T-helper 17 cell (primary cell): ENCODE data around the gene SLC2A1. TPM values are rescaled to one million over a fixed set of nuclear protein-coding genes. Genes with fewer than 3 reads are reported as not detected.

Experiments
- ATAC-seq: fragments of 150-1000 bp; cut with Tn5 transposase; 2 replicates; pipeline ENCODE4 v1.10.0; 2021; ENCODE audit warnings: mild to moderate bottlenecking, moderate library complexity
- DNase-seq, 3 donors: peaks; one replicate each; pipeline versions ENCODE4 v3.0.0 to v3.0.0-alpha.2; 2020 to 2021
- H3K9me3 ChIP-seq: one replicate; pipeline ENCODE4 v1.7.0; 2013; ENCODE audit warnings: low read length, mild to moderate bottlenecking; ENCODE audit not compliant: control insufficient read depth, poor library complexity, severe bottlenecking
- H3K27ac Mint-ChIP-seq: one replicate; pipeline ENCODE4 v1.8.0; 2022; ENCODE audit warnings: mild to moderate bottlenecking, moderate library complexity, mixed read lengths
- H3K27me3 Mint-ChIP-seq: one replicate; pipeline ENCODE4 v1.8.0; 2022; ENCODE audit warnings: mixed read lengths
- H3K36me3 Mint-ChIP-seq: one replicate; pipeline ENCODE4 v1.8.0; 2022; ENCODE audit warnings: low read depth, mixed read lengths
- H3K4me1 Mint-ChIP-seq: one replicate; pipeline ENCODE4 v1.8.0; 2022; ENCODE audit warnings: mild to moderate bottlenecking, mixed read lengths
- H3K4me3 Mint-ChIP-seq: one replicate; pipeline ENCODE4 v1.8.0; 2022; ENCODE audit warnings: mild to moderate bottlenecking, moderate library complexity, mixed read lengths
- total RNA-seq, 4 donors: library from RNA in 2 of 4; stranded (reverse) in 2 of 4; gene quantifications; one replicate each; pipeline ENCODE4 v1.2.3 and lab custom pipeline; 2022 to 2026

Gene SLC2A1
- total RNA-seq, 2 donors from 2014 or later, result 63.7 to 79.0 TPM

DNA sequence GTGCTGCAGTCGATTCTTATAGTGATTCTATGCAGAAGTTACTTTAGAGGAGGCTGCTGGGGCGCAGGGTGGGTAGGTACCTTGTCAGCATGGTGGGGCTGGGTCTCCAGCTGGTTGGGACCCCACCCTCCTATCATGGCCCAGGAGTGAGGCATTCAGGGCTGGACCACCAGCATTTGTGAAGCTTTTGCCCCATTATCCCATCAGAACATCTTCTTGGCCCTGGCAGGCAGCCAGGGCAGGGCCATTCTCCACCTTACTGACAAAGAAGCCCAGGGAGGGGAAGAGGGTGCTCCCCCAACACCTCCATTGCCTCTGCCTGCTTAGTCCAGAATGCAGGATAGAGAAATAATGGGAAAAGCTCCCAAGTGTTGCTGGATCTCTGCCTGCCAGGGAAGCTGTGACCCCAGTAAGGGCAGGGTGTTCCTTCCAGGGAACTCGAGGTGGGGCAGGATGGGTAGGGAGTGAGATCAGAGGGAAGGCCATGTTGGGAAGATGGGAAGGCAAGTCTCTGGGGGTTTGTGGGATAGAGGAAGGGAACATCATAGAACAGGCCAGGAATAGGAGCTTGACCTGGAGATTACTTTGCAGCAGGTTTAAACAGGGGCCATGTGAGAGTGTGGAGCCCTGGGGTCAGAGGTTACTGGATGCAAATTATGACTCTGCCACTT is 16.2 kb upstream of the SLC2A1 start:
- Mint-ChIP-seq H3K4me1 (peaks cover 8% of the 10 kb centered on the region), H3K27ac (no peak overlapping the region)
- ATAC-seq, result no peak

DNA sequence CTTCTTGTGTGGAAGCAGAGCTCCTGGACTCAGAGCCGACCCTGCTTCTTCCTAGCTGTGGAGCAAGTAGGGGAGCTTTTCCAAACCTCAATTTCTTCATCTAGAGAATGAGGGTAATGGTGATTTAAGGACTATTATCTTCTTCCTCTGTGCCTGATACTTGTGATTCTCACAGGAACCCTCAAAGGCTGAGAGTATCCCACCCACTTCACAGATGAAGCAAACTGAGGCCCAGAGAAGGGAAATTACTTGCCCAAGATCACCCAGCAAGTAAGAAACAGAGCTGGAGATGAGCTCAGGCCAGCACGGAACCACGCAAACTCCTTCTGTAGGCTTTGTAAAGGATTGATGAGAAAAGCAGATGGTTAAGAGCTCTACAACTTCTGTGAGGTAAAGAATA is 15.1 kb upstream of the SLC2A1 start:
- no peak overlapping the region for H3K4me3 Mint-ChIP-seq
- no peak for DNase-seq
- peaks cover 3% of the 10 kb centered on the region for H3K36me3 Mint-ChIP-seq
- no peak for ATAC-seq
- H3K9me3 ChIP-seq, result no peaks in the 10 kb centered on the region
- H3K27me3 Mint-ChIP-seq, result peaks cover 5% of the 10 kb centered on the region
- H3K27ac Mint-ChIP-seq, result no peak overlapping the region
- H3K4me1 Mint-ChIP-seq, result peaks cover 6% of the 10 kb centered on the region

More for the DNA sequence above, 16.2 kb upstream of the SLC2A1 start:
- no peak for DNase-seq
- Mint-ChIP-seq H3K4me3 (no peak overlapping the region), H3K36me3 (peaks cover 9% of the 10 kb centered on the region), H3K27me3 (peaks cover 5% of the 10 kb centered on the region)
- no peaks in the 10 kb centered on the region for H3K9me3 ChIP-seq

DNA sequence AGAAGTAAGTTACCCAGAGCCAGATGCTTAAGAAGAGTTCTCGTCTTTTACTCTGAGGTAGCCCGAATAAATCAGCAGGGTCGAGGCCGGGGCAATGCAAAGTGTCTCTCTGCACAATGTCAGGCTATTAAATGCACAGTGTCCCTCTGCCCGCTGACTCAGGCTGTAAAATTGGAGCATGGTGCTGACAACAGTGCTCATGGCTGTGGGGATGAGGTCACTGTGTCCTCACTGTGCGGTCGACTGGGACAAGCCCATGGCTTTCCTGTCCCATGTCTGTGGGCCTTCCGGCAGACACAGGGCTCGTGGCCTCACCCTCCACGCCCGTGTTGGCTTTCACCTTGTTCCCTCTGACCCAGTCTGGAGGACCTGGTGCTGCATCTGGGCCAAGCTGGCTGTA is 14.6 kb upstream of the SLC2A1 start:
- Mint-ChIP-seq H3K4me3 (no peak overlapping the region), H3K4me1 (peaks cover 5% of the 10 kb centered on the region), H3K27me3 (peaks cover 5% of the 10 kb centered on the region), H3K27ac (no peak overlapping the region), H3K36me3 (peaks cover 3% of the 10 kb centered on the region)
- DNase-seq, result no peak
- H3K9me3 ChIP-seq, result no peaks in the 10 kb centered on the region
- no peak for ATAC-seq

DNA sequence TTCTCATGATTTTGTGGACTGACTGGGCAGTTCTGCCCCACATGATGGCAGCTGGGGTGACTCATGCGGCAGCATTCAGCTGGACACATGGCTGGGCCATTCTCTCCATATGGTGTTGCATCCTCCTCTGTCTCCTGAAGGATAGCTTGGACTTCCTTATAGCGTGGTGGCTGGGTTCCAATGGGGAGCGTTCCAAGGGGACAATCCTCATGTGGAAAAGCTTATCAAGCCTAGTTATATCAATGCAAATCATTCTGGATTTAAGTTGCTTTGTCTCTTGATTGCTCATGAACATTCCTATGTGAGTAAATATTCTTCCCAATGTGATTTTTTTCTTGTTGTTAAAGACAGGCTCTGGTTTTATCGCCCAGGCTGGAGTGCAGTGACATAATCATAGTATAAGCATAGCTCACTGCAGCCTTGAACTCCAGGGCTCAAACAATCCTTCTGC is 13.2 kb upstream of the SLC2A1 start:
- Mint-ChIP-seq H3K36me3 (peaks cover 3% of the 10 kb centered on the region), H3K27ac (no peak overlapping the region), H3K27me3 (peaks cover 5% of the 10 kb centered on the region), H3K4me3 (no peak overlapping the region), H3K4me1 (peaks cover 5% of the 10 kb centered on the region)
- H3K9me3 ChIP-seq, result no peaks in the 10 kb centered on the region
- no peak for DNase-seq
- no peak for ATAC-seq

DNA sequence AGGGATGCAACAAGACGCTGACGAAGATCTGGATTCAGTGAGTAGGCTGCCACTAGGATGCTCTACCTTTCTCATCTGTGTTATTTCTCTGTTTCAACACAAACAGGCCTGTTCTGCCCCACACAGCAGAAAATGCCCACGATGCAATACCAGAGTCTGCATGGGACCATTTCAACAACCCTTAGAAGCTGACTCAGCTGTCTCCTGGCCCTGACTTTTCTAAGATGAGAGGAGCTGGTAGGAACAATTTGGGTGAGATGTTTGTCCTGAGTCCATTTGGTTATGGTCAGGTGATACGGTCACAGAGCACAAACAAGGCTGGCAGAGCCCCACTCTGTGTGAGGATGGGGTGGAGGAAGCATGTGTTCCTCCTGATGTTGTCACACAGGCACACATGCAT is 11.5 kb upstream of the SLC2A1 start:
- H3K27ac Mint-ChIP-seq, result no peak overlapping the region
- H3K4me1 Mint-ChIP-seq, result peaks cover 2% of the 10 kb centered on the region
- no peaks in the 10 kb centered on the region for H3K27me3 Mint-ChIP-seq
- H3K4me3 Mint-ChIP-seq, result no peak overlapping the region
- DNase-seq (no peak), ATAC-seq (no peak)
- H3K9me3 ChIP-seq, result no peaks in the 10 kb centered on the region
- no peaks in the 10 kb centered on the region for H3K36me3 Mint-ChIP-seq

DNA sequence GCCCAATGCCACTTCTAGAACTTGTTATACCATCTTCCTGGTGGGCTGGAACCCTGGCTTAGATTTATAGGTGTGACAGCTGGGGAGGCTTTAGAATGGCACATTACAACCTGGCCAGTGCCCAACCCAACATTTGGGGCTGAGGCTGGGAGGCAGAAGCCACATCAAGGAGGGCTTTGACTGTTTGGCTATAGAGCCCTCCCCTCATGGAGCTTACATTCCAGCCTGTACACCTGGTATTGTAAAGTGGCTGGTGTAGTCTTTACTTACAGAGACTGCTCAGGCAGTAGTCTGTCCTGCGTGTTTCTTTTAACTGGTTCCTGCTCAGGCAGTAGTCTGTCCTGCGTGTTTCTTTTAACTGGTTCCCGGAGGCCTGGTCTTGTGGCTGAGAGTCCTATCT is 10.0 kb upstream of the SLC2A1 start:
- no peak for ATAC-seq
- Mint-ChIP-seq H3K27me3 (peaks cover under 1% of the 10 kb centered on the region), H3K4me3 (no peak overlapping the region), H3K27ac (no peak overlapping the region), H3K36me3 (no peaks in the 10 kb centered on the region), H3K4me1 (peaks cover under 1% of the 10 kb centered on the region)
- H3K9me3 ChIP-seq, result no peaks in the 10 kb centered on the region
- no peak for DNase-seq

DNA sequence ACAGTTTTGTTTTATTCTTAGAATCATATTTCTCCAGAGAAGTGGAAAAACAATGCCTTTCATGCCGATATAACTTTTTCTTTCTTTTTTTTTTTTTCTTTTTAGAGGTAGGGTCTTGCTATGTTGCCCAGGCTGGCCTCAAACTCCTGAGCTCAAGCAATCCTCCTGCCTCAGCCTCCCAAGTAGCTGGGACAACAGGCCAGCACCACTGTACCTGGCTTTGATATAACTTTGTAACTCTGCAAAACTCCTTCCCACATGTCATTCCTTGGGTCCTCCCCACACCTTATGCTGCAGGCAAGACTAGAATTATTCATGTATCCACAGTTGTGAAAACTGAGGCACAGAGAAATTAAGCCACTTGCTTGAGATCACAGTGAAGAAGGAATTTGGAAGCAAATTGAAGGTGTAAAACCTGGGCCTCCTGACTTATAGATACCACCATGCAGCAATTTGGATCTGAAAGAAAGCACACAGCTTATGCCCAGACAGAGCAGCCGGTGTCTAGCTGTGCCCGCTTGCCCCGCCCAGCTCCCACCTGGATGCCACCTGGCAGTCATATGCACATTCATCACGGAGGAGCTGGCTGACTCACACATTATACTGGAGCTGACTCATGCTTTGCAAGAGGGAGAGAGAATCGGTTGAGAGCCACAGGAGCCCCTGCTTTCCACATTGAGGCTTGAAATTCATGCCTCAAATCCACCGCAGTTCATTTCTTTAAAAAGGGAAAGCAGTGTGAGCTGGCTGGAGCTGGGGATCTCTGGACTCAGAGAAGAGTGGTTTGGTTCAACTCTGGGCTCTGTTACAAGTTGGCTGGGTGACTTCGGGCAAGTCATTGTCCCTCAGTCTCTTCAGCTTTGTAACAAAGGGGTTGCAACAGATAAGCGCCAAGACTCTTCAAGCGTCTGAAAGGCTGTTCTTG is 8.3 kb upstream of the SLC2A1 start:
- H3K4me1 Mint-ChIP-seq, result peaks cover 9% of the 10 kb centered on the region
- H3K9me3 ChIP-seq, result no peaks in the 10 kb centered on the region
- H3K27me3 Mint-ChIP-seq, result peaks cover 8% of the 10 kb centered on the region
- no peaks in the 10 kb centered on the region for H3K36me3 Mint-ChIP-seq
- H3K4me3 Mint-ChIP-seq, result no peak overlapping the region
- no peak overlapping the region for H3K27ac Mint-ChIP-seq
- DNase-seq, result no peak
- no peak for ATAC-seq

DNA sequence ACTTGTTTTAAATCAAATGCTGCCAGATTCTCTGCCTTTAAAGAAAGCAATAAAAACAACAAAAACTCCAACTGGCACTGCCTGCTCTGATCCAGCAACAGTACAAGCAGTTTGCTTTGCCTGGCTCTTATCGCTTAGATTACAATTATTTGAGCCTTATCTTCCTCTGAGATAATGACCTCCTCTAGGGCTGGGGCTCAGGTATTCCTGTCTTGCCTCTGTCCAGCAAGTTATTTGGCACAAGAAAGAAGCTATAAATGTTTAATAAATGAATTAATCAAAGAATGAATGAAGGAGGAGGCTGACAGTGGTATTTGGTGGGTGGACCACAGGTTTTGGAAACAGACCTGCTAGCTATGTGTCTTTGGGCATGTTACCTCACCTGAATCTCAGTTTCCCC is 6.7 kb upstream of the SLC2A1 start:
- Mint-ChIP-seq H3K4me1 (peaks cover 18% of the 10 kb centered on the region), H3K27me3 (peaks cover 18% of the 10 kb centered on the region), H3K27ac (no peak overlapping the region), H3K4me3 (no peak overlapping the region), H3K36me3 (peaks cover 3% of the 10 kb centered on the region)
- no peak for DNase-seq
- no peak for ATAC-seq
- no peaks in the 10 kb centered on the region for H3K9me3 ChIP-seq

DNA sequence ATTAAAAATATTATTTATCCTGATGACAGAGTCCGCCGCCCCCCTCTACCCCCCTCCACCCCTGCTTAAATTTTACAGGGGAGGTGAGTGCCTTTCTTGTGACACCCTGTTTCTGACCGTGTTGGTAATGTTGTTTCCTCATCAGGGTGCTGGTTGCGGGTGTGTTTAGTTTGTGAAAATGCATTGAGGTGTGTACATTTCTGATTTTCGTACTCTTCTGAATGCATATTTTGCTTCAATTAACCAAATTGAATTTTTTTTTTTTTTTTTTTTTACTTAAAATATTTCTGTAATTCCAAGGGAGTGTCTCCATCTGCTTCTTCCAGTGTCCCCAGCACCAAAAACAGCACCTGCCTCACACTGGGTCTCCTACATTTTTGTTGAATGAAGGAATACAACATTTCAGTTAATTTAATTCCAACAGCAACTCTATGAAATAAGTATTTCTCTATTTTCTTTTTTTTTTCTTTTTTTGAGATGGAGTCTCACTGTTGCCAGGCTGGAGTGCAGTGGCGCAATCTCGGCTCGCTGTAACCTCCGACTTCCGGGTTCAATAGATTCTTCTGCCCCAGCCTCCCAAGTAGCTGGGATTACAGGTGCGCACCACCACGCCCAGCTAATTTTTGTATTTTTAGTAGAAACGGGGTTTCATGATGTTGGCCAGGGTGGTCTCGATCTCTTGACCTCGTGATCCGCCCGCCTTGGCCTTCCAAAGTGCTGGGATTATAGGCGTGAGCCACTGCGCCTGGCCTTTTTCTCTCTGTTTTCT is 5.6 kb upstream of the SLC2A1 start:
- Mint-ChIP-seq H3K4me3 (no peak overlapping the region), H3K27me3 (peaks cover 18% of the 10 kb centered on the region), H3K4me1 (peaks cover 21% of the 10 kb centered on the region), H3K36me3 (peaks cover 3% of the 10 kb centered on the region), H3K27ac (no peak overlapping the region)
- no peaks in the 10 kb centered on the region for H3K9me3 ChIP-seq
- ATAC-seq, result no peak
- no peak for DNase-seq

DNA sequence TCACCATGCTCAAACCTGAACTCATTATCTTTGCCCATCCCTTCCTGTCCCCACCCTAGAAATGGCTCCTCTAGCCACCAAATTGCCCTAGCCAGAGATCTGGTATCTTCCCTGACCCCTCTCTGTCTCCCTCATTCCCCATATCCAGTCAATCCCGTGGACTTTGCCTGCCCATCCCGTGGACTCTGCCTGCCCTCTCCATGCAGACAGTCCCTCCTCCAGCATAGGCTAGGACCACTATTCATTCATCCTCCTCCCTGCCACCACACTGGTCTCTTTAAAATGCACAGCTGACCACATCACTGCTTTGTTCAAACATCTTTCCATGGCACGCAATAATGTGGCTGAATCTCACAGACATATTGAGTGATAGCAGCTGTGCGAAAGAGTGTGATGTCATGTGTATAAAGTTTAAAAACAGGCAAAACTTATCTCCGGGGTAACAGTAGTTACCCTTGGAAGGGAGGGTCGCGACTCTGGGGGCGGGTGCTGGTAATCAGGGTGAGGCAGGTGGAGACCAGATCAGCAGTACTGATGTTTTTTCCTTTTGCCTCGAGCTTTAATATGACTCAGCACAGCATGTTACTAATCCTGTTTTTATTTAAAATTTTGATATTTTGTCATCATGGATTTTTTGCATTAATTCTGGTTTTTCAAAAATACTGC is 4.8 kb upstream of the SLC2A1 start:
- no peak for DNase-seq
- no peaks in the 10 kb centered on the region for H3K9me3 ChIP-seq
- H3K4me3 Mint-ChIP-seq, result peak overlapping the region; percentile 59
- no peak overlapping the region for H3K27ac Mint-ChIP-seq
- no peak for ATAC-seq
- peaks cover 18% of the 10 kb centered on the region for H3K27me3 Mint-ChIP-seq
- H3K4me1 Mint-ChIP-seq, result peaks cover 27% of the 10 kb centered on the region
- H3K36me3 Mint-ChIP-seq, result peaks cover 6% of the 10 kb centered on the region

DNA sequence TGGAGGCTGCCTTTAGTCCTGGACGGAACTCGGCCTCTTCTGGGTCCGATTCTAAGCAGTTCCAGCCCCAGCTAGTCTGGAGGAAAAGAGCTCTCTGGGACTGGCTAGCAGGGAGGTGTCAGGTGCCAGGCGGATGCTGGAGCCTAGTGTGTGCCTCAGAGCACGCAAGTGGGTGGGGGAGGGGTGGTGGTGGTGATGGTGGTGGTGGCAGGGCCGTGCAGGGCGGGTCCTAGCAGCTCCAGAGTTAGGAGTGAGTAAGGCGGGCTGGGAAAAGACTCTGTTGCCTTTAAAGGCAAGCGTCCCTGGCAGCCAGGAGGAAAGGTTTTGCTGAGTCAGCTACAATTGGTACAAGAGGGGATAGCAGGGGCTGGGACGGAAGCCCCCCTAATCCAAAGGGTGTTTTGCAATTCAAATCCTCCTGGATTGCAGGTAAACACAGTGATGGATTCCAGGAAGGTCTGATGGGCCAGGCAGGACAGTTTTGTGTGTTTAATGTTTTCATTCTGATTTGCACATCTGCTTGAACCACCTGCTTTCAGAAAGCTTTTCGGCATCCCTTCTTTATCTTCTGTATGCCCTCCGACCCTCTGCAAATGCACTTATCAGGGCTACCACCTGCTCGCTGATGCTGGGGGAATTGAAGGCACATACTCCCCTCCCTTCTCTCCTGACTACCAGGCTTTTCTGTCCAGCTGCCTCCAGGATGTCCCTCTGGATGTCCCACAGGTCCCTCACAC is 4.1 kb upstream of the SLC2A1 start:
- Mint-ChIP-seq H3K36me3 (peaks cover 6% of the 10 kb centered on the region), H3K4me1 (peaks cover 27% of the 10 kb centered on the region), H3K27ac (no peak overlapping the region), H3K27me3 (peaks cover 18% of the 10 kb centered on the region), H3K4me3 (no peak overlapping the region)
- DNase-seq (no peak), ATAC-seq (no peak)
- H3K9me3 ChIP-seq, result no peaks in the 10 kb centered on the region

DNA sequence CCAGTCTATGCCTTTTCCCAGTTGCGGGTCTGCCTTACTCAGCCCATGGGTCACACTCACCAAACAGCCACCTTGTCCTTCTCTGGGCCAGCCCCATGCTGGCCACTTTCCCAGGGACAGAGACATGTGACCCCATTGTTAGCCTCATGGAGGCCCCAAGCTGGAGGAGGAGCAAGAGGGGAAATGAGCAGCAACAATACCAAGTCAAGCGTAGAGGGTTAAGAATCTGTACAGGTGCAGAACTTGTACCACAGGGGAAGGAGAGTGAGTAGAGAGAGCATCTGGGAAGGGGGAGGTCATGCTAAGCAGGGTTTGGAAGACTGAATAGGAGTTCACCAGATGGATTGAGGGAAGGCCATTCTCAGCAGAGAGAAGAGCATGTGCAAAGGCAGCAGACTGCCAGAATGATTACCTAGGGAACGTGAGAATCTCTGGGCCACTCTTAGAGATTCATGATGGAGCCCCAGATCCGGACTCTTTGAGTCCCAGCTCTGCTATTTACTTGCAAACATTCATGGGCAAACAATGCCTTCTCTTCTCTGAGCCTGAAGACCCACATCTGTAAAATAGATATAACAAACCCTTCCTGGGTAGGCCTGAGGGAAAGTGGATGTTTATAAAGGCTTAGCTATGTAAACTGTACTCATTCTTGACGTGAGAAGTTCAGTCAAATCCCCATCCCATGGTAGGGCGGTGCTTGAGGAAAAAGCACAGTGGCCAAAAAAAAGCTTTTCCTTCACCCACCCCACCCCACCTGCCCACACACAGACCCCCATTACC is 2.8 kb upstream of the SLC2A1 start:
- H3K9me3 ChIP-seq, result no peaks in the 10 kb centered on the region
- Mint-ChIP-seq H3K4me1 (peaks cover 35% of the 10 kb centered on the region), H3K4me3 (no peak overlapping the region), H3K36me3 (peaks cover 9% of the 10 kb centered on the region), H3K27ac (peak overlapping the region; percentile 69), H3K27me3 (peaks cover 18% of the 10 kb centered on the region)
- DNase-seq, result no peak
- ATAC-seq, result no peak
